ENCODE measurements around the gene SGO2. TPM values are rescaled to one million over a fixed set of nuclear protein-coding genes. Genes with fewer than 3 reads are reported as not detected.

The SGO2 gene, protein sequence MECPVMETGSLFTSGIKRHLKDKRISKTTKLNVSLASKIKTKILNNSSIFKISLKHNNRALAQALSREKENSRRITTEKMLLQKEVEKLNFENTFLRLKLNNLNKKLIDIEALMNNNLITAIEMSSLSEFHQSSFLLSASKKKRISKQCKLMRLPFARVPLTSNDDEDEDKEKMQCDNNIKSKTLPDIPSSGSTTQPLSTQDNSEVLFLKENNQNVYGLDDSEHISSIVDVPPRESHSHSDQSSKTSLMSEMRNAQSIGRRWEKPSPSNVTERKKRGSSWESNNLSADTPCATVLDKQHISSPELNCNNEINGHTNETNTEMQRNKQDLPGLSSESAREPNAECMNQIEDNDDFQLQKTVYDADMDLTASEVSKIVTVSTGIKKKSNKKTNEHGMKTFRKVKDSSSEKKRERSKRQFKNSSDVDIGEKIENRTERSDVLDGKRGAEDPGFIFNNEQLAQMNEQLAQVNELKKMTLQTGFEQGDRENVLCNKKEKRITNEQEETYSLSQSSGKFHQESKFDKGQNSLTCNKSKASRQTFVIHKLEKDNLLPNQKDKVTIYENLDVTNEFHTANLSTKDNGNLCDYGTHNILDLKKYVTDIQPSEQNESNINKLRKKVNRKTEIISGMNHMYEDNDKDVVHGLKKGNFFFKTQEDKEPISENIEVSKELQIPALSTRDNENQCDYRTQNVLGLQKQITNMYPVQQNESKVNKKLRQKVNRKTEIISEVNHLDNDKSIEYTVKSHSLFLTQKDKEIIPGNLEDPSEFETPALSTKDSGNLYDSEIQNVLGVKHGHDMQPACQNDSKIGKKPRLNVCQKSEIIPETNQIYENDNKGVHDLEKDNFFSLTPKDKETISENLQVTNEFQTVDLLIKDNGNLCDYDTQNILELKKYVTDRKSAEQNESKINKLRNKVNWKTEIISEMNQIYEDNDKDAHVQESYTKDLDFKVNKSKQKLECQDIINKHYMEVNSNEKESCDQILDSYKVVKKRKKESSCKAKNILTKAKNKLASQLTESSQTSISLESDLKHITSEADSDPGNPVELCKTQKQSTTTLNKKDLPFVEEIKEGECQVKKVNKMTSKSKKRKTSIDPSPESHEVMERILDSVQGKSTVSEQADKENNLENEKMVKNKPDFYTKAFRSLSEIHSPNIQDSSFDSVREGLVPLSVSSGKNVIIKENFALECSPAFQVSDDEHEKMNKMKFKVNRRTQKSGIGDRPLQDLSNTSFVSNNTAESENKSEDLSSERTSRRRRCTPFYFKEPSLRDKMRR
- 2.1 and 11.9 TPM in 2 replicates for total RNA-seq

DNA sequence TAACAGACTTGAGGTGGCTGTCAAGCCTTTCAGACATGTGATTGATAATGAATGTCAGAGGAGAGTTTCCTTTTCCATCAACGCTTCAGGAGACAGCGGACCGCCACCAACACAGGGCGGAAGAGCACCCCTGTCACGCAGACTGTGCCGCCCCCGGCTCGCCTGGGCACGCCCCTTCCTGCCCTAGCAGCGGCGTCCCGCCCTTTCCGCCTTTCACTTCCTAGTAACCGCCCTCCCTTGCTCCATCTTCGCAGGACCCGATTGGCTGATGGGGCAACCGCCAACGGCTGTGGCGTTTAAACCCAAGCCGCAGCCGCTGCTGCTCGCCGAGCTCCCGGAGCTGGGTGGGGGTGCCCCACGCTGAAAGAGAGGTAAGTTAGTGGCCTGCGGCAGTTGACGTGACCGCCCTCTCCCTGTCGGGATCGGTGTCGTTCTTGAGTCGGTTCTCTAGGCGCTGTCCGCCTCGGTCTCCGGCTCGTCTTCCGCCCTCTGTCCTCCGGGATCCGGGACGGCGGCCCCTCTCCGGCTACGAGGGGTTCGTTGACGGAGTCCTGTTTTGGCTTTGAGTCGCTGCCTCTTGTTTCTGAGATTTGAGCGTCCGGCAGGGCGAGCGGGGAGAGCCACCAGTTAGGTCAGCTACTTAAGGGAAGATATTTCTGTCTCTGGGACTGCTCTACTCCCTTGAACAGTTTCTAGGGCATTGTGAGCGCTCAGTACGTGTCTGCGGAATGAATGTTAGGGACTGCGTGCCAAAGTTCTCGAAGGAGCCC lies at the start of gene SGO2:
SGO2 (plus strand) TSS at position 326 of the 770 bp plus-strand sequence. CDS start 6,769 bp downstream, outside the sequence.

DNA sequence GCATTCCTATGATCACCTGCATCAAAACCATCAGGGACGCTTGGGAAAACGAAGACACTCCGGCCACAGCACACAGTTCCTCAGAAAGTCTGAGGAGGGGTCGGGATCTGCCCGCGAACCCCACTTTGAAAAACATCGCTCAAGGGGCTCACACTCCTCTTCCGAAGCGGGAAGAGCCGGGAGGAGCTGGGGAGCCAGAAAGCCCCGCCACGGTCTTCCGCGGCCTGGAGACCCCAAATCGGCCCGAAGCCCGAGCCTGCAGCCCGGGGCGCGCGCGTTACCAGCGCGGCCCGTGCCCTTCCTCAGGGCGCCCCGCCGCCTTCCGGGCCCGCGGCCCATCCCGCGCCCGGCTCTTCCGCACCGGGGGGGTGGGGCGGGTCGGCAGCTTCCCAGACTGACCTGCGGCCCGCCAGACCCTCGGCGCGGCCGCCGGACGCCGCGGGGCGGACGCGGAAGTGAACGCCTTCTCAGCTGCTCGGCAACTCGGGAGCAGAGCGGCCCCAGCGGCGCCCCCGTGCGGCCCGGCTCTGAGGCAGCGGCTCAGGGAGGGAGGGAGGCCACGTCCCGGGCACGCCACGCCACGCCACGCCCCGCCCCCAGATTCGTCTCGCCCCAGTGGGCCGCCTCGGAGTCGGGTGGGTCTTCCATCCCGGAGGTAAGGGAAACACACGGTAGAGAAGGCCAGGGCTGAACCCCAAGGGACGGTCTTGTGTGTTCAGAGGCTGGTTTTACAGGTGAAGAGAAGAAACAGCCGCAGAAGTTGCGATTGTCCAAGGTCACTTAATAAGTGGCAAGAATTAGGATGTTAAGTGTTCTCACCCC lies 16.2 kb upstream of the SGO2 start, which contains the start of gene KCTD18:
KCTD18 (minus strand) TSS at position 457 of the 822 bp plus-strand sequence. CDS start 3,052 bp downstream, outside the sequence.

GRCh38 chr2:200585730-200586643 lies 60.0 kb downstream of the SGO2 start, which contains the start of gene AOX1:
Gene AOX1 (plus strand): TSS chr2:200586014. CDS start chr2:200586109, 95 bp downstream.

Other genes with a start within 250 kb of the SGO2 start
- 53.7 and 98.0 TPM in 2 replicates for gene SPATS2L, start 219.5 kb upstream of the SGO2 start, total RNA-seq
- gene KCTD18, start 16.1 kb upstream of the SGO2 start, total RNA-seq = 20.8 and 27.6 TPM in 2 replicates
- gene AOX1, start 59.8 kb downstream of the SGO2 start, total RNA-seq = 3.0 and 15.2 TPM in 2 replicates

Measured in smooth muscle cell of the umbilical artery (primary cell).